Inflammatory macrophage (primary cell): ENCODE results near the gene NLGN1.

Experiments used
- DNase-seq, 2 donors: peaks; one replicate each; pipeline ENCODE4 v3.0.0-alpha.2; 2020 to 2022

The NLGN1 gene

GRCh38 chr3:173644086-173645082, 246.8 kb downstream of the NLGN1 start:
- no peak for DNase-seq

- no peak for DNase-seq
Measured at GRCh38 chr3:173650596-173650995, 253.1 kb downstream of the NLGN1 start.

GRCh38 chr3:173652093-173652492, 254.5 kb downstream of the NLGN1 start:
- DNase-seq: no peak

DNA sequence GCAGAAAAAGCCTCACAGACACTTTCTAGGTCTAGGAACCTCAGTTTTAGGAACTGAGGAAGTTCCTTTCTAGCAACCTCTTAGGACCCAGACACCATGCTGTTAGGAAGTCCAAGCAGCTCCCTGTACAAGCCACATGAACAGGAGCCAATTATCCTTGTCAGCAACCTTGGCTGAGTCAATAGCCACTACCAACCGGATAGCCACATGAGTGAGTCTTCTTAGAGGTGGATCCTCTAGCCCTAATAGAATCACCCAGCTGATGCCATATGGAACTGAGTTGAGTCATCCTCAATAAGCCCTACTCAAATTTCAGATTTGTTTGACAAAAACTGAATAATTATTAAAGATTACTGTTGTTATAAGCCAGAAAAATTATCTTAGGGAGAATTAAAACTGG, 256.2 kb downstream of the NLGN1 start:
- no peak for DNase-seq

GRCh38 chr3:173659972-173660371, 262.4 kb downstream of the NLGN1 start:
- DNase-seq: no peak

DNA sequence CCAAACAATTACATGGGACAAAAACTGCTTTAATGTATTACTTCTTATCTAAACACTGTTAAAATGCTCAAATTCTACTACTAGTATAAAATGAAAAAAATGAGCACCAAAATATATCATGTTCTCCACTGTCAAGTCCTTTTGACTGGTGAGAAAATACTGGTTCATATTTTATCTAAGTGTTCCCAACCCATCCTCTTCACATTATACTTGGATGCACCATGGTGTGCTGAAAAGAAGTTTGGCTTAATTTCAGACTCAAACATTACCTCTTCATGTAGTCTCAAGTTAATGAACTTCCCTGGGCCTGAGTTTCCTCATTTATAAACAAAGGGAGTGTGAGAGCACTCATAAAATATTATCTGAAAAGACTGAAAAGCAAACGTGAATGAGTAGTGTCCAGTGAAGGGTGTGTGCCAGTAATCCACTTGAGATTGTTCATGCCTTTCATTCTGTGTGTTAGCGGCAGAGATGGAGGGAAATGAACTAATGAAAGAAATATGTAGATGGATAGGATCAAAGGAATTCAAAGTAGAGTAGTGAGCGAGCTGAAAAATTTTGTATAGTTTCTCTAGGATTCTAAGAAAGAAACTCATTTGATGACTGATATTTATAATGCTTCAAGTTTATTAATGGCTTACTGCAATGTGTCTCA, 263.2 kb downstream of the NLGN1 start:
- no peak for DNase-seq

- no peak for DNase-seq
Measured at GRCh38 chr3:173663696-173664111, 266.2 kb downstream of the NLGN1 start.

DNA sequence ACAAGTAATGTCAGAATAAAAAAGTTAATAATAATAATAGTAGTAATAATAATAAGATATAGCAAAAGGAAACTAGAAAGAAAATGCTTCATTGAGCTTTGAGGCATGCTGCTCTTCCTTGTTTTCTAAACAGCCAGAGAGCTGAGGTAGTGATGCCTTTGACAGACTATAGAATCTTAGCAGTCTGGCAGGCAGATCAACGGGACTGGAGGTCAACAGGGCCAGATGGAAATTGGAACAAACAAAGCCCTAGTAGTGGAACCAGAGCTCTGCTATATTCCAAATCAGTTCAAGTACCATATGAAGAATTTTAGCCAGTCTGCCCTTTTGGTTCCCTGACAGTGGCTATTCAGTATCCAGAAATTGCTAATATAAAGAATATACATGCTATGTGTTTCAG, 278.6 kb downstream of the NLGN1 start:
- DNase-seq: no peak

DNA sequence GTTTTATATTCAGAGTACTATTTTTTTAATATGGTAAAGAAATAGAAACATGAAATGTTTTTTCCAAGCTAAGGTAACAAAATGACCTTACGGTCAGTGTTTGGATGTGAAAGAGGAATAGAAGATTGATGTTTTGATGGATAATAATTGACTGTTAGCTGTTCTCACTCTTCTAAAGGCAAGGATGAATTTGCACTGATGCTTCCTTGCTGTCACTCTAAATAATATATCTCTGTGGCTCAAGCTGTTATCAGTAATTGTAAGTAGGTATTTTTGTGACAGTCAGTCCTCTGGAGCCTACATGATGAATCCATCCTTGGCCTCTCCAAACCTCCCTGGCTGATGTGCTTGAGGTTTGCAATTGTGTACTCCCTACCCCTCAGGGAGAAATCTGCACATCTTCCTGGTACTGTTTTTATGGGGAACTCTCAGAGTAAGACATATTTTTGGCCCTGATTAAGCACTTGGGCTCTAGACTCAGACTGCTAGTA, 283.7 kb downstream of the NLGN1 start:
- DNase-seq: no peak

GRCh38 chr3:173685456-173685855, 287.9 kb downstream of the NLGN1 start:
- DNase-seq: no peak

- no peak for DNase-seq
Measured at GRCh38 chr3:173688216-173688842, 290.8 kb downstream of the NLGN1 start.

DNA sequence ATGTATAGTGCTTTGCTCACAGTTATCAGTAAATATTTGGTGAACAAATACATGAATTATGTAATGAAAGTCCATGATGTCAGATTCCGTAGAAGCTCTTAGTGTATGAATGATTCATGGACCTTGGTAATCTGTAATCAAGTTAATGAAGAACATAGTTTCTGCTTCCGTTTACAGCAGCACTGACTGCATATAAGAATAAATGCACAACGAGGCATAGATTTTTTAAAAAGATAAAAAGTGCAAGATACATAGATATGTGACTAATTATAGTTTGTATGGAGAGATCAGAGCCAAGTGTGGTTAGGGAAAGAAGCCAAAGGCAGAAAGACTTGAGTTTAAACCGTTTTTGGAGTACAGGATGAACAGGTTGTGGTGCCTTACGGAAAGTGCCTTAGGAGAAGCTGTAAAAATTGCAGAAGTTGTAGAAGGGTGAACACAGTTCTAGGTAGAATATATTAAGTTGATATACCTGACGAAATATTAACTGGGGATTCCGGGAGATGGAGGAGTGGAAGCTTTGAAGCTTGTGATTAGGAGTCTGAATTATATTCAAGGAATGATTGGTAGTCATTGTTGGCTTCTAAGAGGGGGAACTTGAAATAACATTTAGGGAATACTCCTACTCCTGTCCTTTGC, 293.1 kb downstream of the NLGN1 start:
- no peak for DNase-seq

DNA sequence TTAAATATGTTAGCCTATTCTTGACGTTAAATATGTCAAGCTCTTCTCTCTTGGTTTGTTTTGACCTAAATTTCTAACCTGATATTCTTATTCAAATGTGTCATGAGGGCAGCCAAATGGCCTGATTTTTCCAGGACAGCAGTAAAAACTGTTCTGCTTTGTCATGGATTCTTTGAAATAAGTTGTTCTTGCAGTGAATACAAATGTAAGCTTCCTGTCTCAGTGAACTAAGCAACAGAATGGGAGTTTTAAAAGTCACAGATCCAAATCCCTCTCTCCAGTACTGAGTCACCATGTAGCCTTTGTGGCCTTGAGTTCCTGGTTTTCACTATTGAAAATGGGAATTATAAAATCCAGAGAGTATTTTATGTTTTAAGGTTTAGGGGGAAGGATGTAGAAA, 301.8 kb downstream of the NLGN1 start:
- no peak for DNase-seq

GRCh38 chr3:173700336-173700735, 302.8 kb downstream of the NLGN1 start:
- DNase-seq: no peak

DNA sequence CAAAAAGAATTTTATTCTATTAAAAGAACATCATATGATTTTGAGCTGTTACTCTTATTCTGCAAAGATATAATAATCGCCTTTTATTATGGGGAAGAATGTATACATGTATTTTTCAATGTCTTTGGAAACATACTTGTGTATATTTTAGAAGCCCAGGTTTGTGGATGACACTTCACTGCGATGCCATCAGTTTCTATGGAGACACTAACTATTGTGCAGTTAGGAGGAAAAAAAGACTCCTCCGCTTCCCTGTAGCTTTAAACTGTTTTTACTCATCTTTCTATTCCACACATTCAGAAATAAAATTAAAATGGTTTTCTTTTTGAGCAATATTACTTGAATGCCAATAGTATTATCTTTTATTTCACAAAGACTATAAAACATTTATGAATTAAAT, 305.0 kb downstream of the NLGN1 start:
- DNase-seq: no peak

- no peak for DNase-seq
Measured at GRCh38 chr3:173703771-173704170, 306.2 kb downstream of the NLGN1 start.

DNA sequence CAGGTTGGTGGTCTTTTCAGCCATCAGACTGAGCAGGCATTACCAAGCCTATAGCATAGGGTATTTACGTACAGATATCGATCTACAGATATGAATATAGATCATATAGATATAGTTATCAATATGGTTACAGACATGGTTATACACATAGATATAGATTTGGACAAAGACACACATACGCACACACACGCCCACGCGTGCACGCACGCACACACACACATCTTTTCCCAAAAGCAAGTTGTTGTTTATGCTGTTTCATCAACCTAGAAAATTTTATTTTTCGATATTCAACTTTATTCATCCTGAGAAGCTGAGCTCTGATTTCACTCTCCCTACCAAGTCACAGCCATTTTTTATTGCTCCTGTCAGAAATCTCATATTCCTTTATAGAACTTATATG, 309.1 kb downstream of the NLGN1 start:
- DNase-seq: no peak

DNA sequence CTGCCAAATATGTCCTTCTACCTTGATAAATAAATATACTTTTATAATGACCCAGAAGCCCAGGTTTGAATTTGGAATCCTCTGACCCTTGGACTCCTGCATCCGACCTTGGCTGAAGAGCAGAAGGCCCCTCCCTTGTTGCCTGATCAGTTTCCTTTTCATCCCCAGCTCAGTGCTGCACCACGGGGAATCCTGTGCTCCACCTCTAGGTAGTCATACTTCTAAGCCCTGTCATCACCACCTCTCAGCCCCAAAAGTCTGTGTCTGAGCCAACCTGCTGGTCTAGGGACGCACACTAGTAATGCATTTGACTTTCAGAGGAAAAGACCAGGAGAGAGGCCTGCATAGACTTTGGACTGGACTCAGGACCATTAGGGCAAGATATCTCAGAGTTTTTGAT, 310.6 kb downstream of the NLGN1 start:
- no peak for DNase-seq

DNA sequence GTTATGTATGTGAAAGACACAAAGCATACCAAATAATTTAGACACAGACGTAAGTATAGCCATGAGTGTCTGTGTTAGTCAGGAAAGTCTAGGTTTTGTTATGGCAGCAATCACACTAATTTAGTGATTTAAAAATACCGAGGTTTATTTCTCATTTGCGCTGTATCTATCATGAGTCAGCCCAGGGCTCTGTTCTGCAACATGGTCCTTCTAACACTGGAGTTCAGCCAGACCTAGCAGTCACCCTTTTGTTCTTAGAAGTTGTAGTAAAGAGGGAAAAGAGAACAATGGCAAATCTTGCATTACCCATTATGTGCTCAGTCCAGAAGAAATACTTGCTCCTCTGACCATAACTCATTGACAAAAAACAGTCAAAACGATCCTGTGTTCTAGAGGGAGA, 311.5 kb downstream of the NLGN1 start:
- no peak for DNase-seq

- DNase-seq: no peak
Measured at GRCh38 chr3:173711619-173712018, 314.1 kb downstream of the NLGN1 start.

GRCh38 chr3:173719585-173719984, 322.0 kb downstream of the NLGN1 start:
- no peak for DNase-seq

DNA sequence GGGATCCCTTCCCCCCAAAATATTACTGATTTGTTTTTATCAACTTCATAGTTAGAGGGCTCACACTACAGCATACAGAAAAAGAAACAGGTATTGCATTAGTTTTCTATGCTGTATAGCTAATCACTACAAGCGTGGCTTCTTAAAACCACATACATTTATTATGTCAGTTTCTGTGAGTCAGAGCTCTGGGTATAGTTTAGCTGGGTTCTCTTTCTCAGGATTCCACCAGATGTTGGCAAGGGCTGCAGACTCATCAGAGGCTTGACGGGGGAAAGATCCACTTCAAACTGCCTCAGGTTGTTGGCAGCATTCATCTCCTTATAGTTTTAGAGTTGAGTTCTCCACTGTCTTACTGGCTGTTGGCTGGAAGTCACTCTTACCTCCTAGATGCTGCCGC, 328.0 kb downstream of the NLGN1 start:
- no peak for DNase-seq

- no peak for DNase-seq
Measured at GRCh38 chr3:173730391-173730790, 332.8 kb downstream of the NLGN1 start.
